HG02610 (cell line): ENCODE measurements around the gene IL16.

Source experiments
- ATAC-seq: cut with Tn5 transposase; IDR thresholded peaks from one replicate; pipeline ENCODE4 v1.9.1; 2021; ENCODE audit warnings: mild to moderate bottlenecking, moderate library complexity; ENCODE audit not compliant: unreplicated experiment

The IL16 gene

GRCh38 chr15:81361891-81362290, 165.2 kb downstream of the IL16 start:
- ATAC-seq: no peak

DNA sequence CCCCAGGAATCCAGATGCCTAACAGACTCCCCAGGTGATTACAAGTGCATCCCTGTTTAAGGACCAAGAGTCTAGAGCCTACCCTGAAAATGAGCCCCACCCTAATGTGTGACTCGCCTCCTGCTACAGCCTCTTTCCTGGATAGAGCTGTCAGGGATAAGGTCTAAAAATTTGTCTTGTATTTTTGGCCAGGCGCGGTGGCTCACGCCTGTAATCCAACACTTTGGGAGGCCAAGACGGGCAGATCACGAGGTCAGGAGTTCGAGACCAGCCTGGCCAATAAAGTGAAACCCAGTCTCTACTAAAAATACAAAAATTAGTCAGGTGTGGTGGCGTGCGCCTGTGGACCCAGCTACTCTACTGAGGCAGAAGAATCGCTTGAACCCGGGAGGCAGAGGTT, 166.1 kb downstream of the IL16 start:
- no peak for ATAC-seq

DNA sequence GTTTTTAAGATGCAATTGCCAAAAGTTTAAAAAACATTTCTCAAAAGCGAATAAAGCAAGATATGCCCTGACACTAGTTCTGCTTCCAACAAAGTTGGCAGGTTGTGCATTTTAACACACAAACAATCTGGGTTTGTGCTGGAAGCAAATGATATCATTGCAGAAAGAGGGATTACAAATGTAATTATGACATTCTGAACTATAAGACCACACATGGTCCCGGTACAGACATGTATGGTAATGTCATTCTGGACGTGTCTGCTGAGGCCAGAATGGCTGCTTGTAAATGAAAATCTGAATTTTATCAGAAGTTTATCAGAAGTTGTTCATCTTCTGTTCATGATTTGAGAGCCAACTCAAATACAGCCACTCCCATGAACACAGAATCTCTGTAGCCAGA, 166.6 kb downstream of the IL16 start:
- no peak for ATAC-seq
